ENCODE results near the gene NSRP1.
A peak's percentile ranks its signal among the peaks of the same experiment; 100 is the strongest.
"Not testable (repeated sequence)": the region's sequence is repeated elsewhere in the genome, so short reads cannot be mapped to it uniquely, and the experiment has no call there.

The NSRP1 gene

GRCh38 chr17:30086896-30087295 is 29.7 kb upstream of the NSRP1 start:
- in situ Hi-C loops (cut with MboI; ENCODE audit: low sequenced_read_pairs, unreplicated experiment), result loop anchor here (10.0 kb wide), 1 partner anchor 272 kb away; no protein-coding TSS in a partner anchor
- TF ChIP-seq, protein P1, sequence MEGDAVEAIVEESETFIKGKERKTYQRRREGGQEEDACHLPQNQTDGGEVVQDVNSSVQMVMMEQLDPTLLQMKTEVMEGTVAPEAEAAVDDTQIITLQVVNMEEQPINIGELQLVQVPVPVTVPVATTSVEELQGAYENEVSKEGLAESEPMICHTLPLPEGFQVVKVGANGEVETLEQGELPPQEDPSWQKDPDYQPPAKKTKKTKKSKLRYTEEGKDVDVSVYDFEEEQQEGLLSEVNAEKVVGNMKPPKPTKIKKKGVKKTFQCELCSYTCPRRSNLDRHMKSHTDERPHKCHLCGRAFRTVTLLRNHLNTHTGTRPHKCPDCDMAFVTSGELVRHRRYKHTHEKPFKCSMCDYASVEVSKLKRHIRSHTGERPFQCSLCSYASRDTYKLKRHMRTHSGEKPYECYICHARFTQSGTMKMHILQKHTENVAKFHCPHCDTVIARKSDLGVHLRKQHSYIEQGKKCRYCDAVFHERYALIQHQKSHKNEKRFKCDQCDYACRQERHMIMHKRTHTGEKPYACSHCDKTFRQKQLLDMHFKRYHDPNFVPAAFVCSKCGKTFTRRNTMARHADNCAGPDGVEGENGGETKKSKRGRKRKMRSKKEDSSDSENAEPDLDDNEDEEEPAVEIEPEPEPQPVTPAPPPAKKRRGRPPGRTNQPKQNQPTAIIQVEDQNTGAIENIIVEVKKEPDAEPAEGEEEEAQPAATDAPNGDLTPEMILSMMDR (IDR thresholded peaks at IDR 0.05; ENCODE audit: borderline replicate concordance, control extremely low read depth, extremely low read depth, insufficient read depth, missing control alignments), result no peak
- DNase-seq (ENCODE audit: low spot score), result no peak

DNA sequence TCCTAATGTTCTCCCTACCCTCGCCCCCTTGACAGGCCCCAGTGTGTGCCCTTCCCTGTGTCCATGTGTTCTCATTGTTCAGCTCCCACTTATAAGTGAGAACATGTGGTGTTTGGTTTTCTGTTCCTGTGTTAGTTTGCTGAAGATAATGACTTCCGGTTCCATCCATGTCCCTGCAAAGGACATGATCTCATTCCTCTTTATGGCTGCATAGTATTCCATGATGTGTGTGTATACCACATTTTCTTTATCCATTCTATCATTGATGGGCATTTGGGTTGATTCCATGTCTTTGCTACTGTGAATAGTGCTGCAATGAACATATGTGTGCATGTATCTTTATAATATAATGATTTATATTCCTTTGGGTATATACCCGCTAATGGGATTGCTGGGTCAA is 29.2 kb upstream of the NSRP1 start:
- in situ Hi-C loops (cut with MboI; ENCODE audit: low sequenced_read_pairs, unreplicated experiment), result loop anchor here (10.0 kb wide), 1 partner anchor 273 kb away; no protein-coding TSS in a partner anchor
- DNase-seq (ENCODE audit: low spot score), result not testable (repeated sequence)

- TF ChIP-seq, protein P1 (IDR thresholded peaks at IDR 0.05; ENCODE audit: borderline replicate concordance, control extremely low read depth, extremely low read depth, insufficient read depth, missing control alignments), result no peak
- in situ Hi-C loops (cut with MboI; ENCODE audit: low sequenced_read_pairs, unreplicated experiment), result no loop called here
- DNase-seq (ENCODE audit: low spot score), result no peak
These were observed 25.4 kb upstream of the NSRP1 start for GRCh38 chr17:30091121-30091670.

GRCh38 chr17:30091771-30092170 is 24.8 kb upstream of the NSRP1 start:
- DNase-seq (ENCODE audit: low spot score), result no peak
- in situ Hi-C loops (cut with MboI; ENCODE audit: low sequenced_read_pairs, unreplicated experiment), result no loop called here
- TF ChIP-seq, protein P1 (IDR thresholded peaks at IDR 0.05; ENCODE audit: borderline replicate concordance, control extremely low read depth, extremely low read depth, insufficient read depth, missing control alignments), result no peak

- in situ Hi-C loops (cut with MboI; ENCODE audit: low sequenced_read_pairs, unreplicated experiment), result no loop called here
- TF ChIP-seq, protein P1 (IDR thresholded peaks at IDR 0.05; ENCODE audit: borderline replicate concordance, control extremely low read depth, extremely low read depth, insufficient read depth, missing control alignments), result no peak
- no peak for DNase-seq (ENCODE audit: low spot score)
These were observed 23.7 kb upstream of the NSRP1 start for GRCh38 chr17:30092886-30093285.

- in situ Hi-C loops (cut with MboI; ENCODE audit: low sequenced_read_pairs, unreplicated experiment), result no loop called here
- TF ChIP-seq, protein P1 (IDR thresholded peaks at IDR 0.05; ENCODE audit: borderline replicate concordance, control extremely low read depth, extremely low read depth, insufficient read depth, missing control alignments), result peak; percentile 64
- DNase-seq (ENCODE audit: low spot score), result peak; percentile 72
These were observed 23.0 kb upstream of the NSRP1 start for GRCh38 chr17:30093463-30094147.

DNA sequence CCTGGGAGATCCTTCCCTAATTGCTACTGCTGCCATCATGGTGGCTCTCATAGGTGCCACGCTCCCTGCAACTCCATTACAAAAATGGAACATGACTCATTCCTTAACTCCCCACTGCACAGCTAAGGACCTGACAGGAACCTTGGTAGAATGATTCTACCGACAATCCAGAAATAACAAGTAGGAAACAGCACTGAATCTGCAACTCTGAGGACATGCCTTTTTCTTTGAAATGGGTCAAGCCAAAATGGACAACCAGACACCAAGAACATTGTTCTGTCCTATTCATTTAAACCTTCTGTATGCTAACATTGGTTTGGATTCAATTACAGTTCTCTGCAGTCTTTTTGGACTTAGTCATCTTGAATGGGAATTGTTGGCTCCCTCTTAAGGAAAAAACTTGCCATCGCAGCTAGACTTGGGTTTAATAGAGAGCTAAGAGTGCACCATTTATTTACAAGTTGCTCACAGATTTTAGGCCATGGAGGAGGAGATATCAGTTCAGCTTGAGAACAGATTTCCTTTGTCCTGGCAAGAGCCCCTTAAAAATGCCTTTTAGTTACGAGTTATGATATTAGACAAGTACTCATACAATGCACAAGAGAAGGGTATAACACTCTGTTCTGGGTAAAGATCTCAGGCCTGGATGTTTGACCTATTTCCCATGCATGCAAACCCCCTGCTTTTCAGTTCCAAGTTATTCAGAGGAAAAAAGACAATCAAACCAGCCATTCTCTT is 20.9 kb upstream of the NSRP1 start:
- TF ChIP-seq, protein P1 (IDR thresholded peaks at IDR 0.05; ENCODE audit: borderline replicate concordance, control extremely low read depth, extremely low read depth, insufficient read depth, missing control alignments), result no peak
- in situ Hi-C loops (cut with MboI; ENCODE audit: low sequenced_read_pairs, unreplicated experiment), result no loop called here
- DNase-seq (ENCODE audit: low spot score), result no peak
